Brain pericyte (primary cell): Measurements from ENCODE around the gene ATG4D.

ENCODE experiments used
- DNase-seq: peaks from one replicate; pipeline ENCODE4 v3.0.0-alpha.2; 2012; ENCODE audit warnings: low read depth, low spot score

ATG4D gene

GRCh38 chr19:10577951-10578350, 34.2 kb downstream of the ATG4D start:
- DNase-seq: no peak

GRCh38 chr19:10580979-10581631, 37.4 kb downstream of the ATG4D start:
- peak; percentile 56 for DNase-seq

DNA sequence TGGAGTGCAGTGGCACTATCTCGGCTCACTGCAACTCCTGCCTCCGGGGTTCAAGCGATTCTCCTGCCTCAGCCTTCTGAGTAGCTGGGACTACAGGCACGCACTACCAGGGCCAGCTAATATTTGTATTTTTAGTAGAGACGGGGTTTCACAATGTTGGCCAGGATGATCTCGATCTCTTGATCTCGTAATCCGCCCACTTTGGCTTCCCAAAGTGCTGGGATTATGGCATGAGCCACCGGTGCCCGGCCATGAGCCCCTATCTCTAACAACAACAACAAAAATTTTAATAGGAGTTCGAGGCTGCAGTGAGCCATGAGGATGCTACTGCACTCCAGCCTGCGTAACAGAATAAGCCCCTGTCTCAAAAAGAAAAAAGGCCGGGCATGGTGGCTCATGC, 38.4 kb downstream of the ATG4D start:
- no peak for DNase-seq

DNA sequence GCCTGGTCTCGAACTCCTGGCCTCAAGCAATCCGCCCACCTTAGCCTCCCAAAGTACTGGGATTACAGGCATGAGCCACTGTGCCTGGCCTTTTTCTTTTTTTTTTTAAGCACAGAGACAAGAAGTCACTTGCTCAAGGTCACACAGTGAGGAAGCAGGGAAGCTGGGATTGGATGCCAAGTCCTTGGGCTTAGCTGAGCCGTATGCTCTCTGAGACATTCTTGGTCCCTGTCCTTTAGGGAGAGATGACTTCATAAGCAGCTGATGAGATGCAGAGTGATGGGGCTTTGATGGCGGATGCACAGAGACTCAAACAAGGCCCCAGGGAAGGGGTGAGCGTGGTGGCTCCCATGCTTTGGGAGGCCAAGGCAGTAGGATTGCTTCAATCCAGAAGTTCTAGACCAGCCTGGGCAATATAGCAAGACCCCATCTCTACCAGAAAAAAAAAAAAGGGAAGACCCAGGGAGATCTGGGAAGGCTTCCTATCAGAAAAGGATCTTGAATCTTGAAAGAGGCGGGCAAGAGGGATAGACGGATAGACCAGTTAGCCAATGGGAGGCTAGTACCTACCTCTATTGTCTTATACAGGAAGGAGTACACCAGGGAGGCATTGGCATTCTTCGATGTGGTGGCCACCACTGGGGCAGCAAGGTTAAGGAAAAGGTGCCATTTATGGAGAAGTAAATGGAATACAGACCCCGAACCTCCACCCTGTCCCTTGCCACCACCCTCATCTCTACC, 39.5 kb downstream of the ATG4D start:
- no peak for DNase-seq

GRCh38 chr19:10586396-10586795, 42.7 kb downstream of the ATG4D start:
- DNase-seq: no peak

DNA sequence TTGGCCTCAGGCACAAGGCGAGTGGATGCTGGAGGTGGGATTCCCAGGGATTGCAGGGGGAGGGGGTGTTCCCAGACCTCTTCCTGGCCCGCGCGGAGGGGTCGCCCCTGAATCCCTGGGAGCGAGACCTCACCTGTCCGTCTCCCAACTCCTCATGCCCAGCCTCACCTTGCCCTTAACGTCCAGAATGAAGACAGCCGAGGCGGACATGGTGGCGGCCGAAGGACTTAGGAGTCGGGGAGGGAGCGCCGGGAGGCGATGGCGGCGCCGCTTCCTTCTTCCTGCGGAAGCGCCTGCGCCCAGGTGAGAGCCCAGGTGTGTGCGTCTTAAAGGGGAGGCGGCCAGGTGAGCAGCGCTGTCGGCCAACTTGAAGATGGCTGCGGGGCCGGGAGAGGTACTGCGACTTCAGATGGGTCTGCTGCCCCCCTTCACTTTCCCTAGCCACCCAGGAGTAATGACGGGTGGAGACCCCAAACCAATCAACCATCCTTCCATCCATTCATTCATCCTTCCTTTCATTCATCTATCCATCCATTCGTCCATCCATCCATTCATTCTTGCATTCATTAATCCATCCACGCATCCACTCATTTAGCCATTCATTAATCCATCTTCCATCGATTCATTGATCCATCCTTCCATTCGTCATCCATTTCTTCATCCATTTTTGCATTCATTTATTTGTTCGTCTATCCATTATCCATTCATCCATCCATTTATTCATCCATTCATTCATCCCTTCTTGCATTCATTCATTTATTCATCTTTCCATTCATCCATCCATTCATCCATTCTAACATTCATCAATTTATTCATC, 43.5 kb downstream of the ATG4D start, which contains the start of gene AP1M2:
AP1M2 (minus strand) TSS at position 291 of the 817 bp plus-strand sequence; CDS start at position 210, 81 bp downstream.
- DNase-seq: no peak

- DNase-seq: no peak
These were observed 44.1 kb downstream of the ATG4D start for GRCh38 chr19:10587839-10588150.

- DNase-seq: no peak
These were observed 49.4 kb downstream of the ATG4D start for GRCh38 chr19:10593148-10593547.

DNA sequence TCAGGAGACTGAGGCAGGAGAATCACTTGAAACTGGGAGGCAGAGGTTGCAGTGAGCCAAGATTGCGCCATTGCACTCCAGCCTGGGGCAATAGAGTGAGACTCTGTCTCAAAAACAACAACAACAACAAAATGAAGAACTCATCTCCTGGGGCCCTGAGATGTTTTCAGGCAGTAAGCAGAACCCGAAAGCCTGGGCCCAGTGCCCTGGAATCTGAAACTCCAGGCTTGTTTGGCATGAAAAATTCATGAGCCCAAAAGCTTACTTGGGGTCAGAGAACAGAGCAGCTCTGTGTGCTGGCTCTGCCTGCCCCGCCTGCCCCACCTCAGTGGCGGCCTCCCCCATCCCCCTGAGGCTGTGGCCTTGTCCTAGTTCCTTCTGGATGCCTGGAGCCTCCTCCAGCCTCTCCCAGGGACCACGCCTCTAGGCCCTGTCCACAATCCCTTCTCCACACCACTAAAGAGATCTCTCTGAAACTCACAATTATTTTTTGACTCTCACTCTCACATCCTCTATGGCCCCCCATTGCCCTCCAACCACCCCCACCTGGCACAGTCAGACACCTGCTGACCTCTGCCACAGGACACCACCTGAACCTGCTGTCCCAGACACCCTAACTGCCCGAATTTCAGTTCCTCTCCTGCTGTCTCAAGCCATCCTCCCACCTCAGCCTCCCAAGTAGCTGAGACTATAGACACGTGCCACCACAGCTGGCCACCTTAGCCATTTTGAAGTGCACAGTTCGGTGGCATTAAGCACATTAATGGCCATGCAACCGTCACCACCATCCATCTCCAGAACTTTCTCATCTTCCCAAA, 50.3 kb downstream of the ATG4D start:
- DNase-seq: no peak

DNA sequence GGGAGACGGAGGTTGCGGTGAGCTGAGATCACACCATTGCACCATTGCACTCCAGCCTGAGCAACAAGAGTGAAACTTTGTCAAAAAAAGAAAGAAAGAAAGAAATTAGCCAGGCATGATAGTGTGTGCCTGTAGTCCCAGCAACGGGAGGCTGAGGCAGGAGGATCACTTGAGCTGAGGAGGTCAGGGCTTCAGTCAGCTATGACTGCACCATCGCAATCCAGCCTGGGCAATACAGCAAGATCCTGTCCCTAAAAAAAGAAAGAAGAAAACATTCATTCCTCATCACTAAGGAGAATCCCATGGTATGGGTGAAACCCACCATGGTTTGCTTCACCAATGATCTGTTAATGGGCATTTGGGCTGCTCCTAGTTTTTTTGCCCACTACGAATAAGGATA, 56.4 kb downstream of the ATG4D start:
- no peak for DNase-seq

GRCh38 chr19:10601999-10602329, 58.3 kb downstream of the ATG4D start:
- DNase-seq: no peak

DNA sequence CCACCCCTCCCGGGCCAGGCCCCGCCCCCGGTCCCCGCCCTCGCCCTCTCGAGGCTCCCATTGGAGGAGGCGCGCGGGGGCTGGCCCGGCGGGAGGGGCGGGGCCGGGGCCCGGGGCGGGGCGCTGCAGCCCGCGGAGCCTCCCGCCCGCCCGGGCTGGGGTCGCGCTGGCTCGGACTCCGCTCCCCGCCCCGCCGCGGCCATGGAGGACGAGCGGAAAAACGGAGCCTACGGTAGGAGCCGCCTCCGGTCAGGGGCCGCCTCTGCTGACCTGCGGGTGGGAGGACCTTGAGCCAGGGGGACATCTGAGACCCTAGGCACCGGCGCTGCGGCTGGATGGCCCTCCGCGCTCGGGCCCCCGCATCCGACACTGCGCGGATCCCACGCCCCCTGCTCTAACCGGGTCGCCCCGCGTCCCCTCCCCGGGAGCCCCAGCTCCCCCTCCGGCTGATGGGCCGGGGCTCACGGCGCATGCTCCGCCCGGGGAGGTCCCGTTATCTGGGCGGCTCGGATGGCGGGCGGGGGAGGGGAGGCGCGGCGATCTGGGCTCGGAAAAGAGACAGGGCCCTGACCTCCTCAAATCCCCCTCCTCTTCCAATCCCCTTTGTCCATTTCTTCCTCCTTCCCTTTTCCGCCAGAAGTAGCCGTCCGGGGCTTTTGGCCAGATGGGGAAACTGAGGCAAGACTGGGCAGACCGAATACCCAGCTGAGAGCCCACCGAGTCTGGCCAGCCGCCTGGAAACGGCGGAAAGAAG, 58.8 kb downstream of the ATG4D start:
- DNase-seq: no peak
